Natural killer cell (primary cell): ENCODE results near the gene LRG1. TPM values are rescaled to one million over a fixed set of nuclear protein-coding genes. Genes with fewer than 3 reads are reported as not detected.

Experiments
- ATAC-seq, 3 donors: fragments of 150-1000 bp in 2 of 3; fragments of 200-7000 bp in 1 of 3; cut with Tn5 transposase; 1 replicate in 1 of 3; 2 replicates in 2 of 3; pipeline ENCODE4 v1.10.0; 2021; ENCODE audit warnings: mild to moderate bottlenecking in 2 of 3, moderate library complexity in 2 of 3
- DNase-seq, 2 donors: peaks; one replicate each; pipeline versions ENCODE4 v3.0.0 to v3.0.0-alpha.2; 2013 to 2021; ENCODE audit warnings: mixed read lengths in 1 of 2
- H3K27ac ChIP-seq: one replicate; pipeline ENCODE4 v1.5.1; 2013; ENCODE audit warnings: mild to moderate bottlenecking, low read length
- H3K27me3 ChIP-seq: one replicate; pipeline ENCODE4 v1.6.1; 2013; ENCODE audit warnings: low read length; ENCODE audit not compliant: control insufficient read depth, insufficient read depth
- H3K36me3 ChIP-seq: one replicate; pipeline ENCODE4 v1.6.1; 2013; ENCODE audit warnings: low read length; ENCODE audit not compliant: control insufficient read depth, insufficient read depth
- H3K4me1 ChIP-seq: one replicate; pipeline ENCODE4 v1.6.1; 2013; ENCODE audit warnings: low read length; ENCODE audit not compliant: control insufficient read depth, insufficient read depth
- H3K4me3 ChIP-seq: one replicate; pipeline ENCODE4 v1.5.1; 2013; ENCODE audit warnings: low read length
- H3K9me3 ChIP-seq: one replicate; pipeline ENCODE4 v1.6.1; 2013; ENCODE audit warnings: low read length; ENCODE audit not compliant: control insufficient read depth, insufficient read depth
- H3K27ac Mint-ChIP-seq, 2 donors: one replicate each; pipeline ENCODE4 v1.8.0; 2022; ENCODE audit warnings: mild to moderate bottlenecking in 2 of 2, mixed read lengths in 2 of 2, moderate library complexity in 1 of 2
- H3K27me3 Mint-ChIP-seq, 2 donors: one replicate each; pipeline ENCODE4 v1.8.0; 2022; ENCODE audit warnings: low read depth in 2 of 2, mixed read lengths in 2 of 2
- H3K36me3 Mint-ChIP-seq: one replicate; pipeline ENCODE4 v1.8.0; 2022; ENCODE audit warnings: mixed read lengths
- H3K4me1 Mint-ChIP-seq, 2 donors: one replicate each; pipeline ENCODE4 v1.8.0; 2022; ENCODE audit warnings: mixed read lengths in 2 of 2
- H3K4me3 Mint-ChIP-seq: one replicate; pipeline ENCODE4 v1.8.0; 2022; ENCODE audit warnings: mild to moderate bottlenecking, moderate library complexity, mixed read lengths
- H3K9me3 Mint-ChIP-seq, 2 donors: one replicate each; pipeline ENCODE4 v1.8.0; 2022; ENCODE audit warnings: mixed read lengths in 2 of 2
- CTCF ChIP-seq: fragments of 200-600 bp; IDR thresholded peaks from one replicate; pipeline ENCODE4 v1.8.0; 2022; ENCODE audit warnings: antibody characterized with exemption
- WGBS: methylation state at CpG from one replicate; pipeline ENCODE4 v1.1.7; 2013; ENCODE audit warnings: missing lambda C conversion rate; ENCODE audit not compliant: insufficient coverage; 5-methylcytosine and 5-hydroxymethylcytosine counted together
- intact Hi-C: fragments of 100-400 bp; cut with micrococcal nuclease; formaldehyde crosslinking; loops from one replicate; pipeline ENCODE4 v1.14.2; 2022
- total RNA-seq, 4 donors: library from RNA; stranded (reverse); fragments of 120-200 nt in 1 of 4; gene quantifications; one replicate each; pipeline versions ENCODE4 v1.2.3 to v1.2.4, GENCODE V29; 2013 to 2022

The LRG1 gene
- total RNA-seq, 3 donors from 2014 or later (not counting 1 experiment from before 2014, with no cell fraction given) = 1.8 TPM; not detected in 2

DNA sequence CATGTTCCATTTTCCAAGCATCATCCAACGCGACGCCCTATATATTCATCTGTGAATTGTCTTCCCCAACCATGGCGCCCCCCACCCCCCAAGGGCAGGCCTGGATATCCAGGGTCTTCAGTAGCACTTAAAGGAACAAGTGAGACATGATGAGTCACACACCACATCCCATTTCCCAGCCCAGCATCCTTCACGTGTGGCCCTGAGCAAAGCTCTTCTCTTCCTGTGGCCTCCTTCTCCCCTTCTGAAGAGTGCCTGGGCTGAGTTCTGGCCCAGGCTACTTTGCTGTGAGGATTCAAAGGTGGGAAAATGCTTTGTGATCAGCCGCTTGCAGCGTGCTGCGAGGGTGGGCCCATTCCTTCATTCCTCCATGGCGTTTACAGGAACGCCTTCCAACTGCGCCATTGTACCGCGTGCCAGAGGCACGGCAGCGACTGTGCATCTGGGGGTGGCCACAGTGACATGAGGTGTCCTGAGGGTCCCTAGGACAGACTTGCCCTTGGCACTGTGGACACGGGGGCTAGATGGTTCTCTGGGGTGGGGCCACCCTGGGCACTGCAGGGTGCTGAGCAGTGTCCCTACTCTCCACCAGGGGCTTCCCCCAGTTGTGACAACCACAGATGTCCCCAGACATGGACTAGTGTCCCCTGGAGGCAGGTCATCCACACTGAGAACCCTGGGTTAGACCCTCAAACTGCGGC is 33.2 kb downstream of the LRG1 start:
- Histone ChIP-seq H3K36me3 (peaks cover 2% of the 10 kb centered on the region), H3K4me1 (no peaks in the 10 kb centered on the region), H3K27ac (no peak overlapping the region), H3K27me3 (no peaks in the 10 kb centered on the region), H3K4me3 (no peak overlapping the region), H3K9me3 (no peaks in the 10 kb centered on the region)
- no peak for TF ChIP-seq CTCF
- no peak for DNase-seq
- ATAC-seq = no peak
- intact Hi-C loops = no loop called here
- 90% methylated on average over 17 of the region's 17 CpGs for WGBS
- no peaks in the 10 kb centered on the region for H3K9me3 Mint-ChIP-seq
- peaks cover 6 to 12% of the 10 kb centered on the region in 2 donors for H3K4me1 Mint-ChIP-seq
- H3K27me3 Mint-ChIP-seq = no peaks in the 10 kb centered on the region
- H3K4me3 Mint-ChIP-seq = no peak overlapping the region
- no peaks in the 10 kb centered on the region for H3K36me3 Mint-ChIP-seq
- H3K27ac Mint-ChIP-seq = peak overlapping the region in 1 of 2 donors; percentile 50

- Mint-ChIP-seq H3K36me3 (no peaks in the 10 kb centered on the region), H3K27ac (peak overlapping the region in 1 of 2 donors; percentile 50)
Observed at GRCh38 chr19:4505570-4506448, 34.0 kb downstream of the LRG1 start.

GRCh38 chr19:4504891-4505569 is 34.8 kb downstream of the LRG1 start:
- Histone ChIP-seq H3K4me1 (no peaks in the 10 kb centered on the region), H3K4me3 (no peak overlapping the region), H3K27me3 (no peaks in the 10 kb centered on the region), H3K36me3 (peaks cover 2% of the 10 kb centered on the region), H3K27ac (no peak overlapping the region), H3K9me3 (no peaks in the 10 kb centered on the region)
- no peaks in the 10 kb centered on the region for H3K9me3 Mint-ChIP-seq
- 82% methylated on average over 14 of the region's 15 CpGs for WGBS
- no peaks in the 10 kb centered on the region for H3K27me3 Mint-ChIP-seq
- no peak overlapping the region for H3K4me3 Mint-ChIP-seq
- no peak for TF ChIP-seq CTCF
- H3K36me3 Mint-ChIP-seq = no peaks in the 10 kb centered on the region
- DNase-seq (no peak), ATAC-seq (no peak)
- H3K27ac Mint-ChIP-seq = no peak overlapping the region
- intact Hi-C loops = no loop called here
- peaks cover 6 to 12% of the 10 kb centered on the region in 2 donors for H3K4me1 Mint-ChIP-seq

More at GRCh38 chr19:4505570-4506448, 34.0 kb downstream of the LRG1 start:
- Mint-ChIP-seq H3K4me3 (no peak overlapping the region), H3K27me3 (no peaks in the 10 kb centered on the region), H3K4me1 (peaks cover 6 to 12% of the 10 kb centered on the region in 2 donors), H3K9me3 (no peaks in the 10 kb centered on the region)
- Histone ChIP-seq H3K9me3 (no peaks in the 10 kb centered on the region), H3K36me3 (peaks cover 2% of the 10 kb centered on the region), H3K4me1 (no peaks in the 10 kb centered on the region), H3K4me3 (no peak overlapping the region), H3K27me3 (no peaks in the 10 kb centered on the region), H3K27ac (no peak overlapping the region)
- DNase-seq (no peak), ATAC-seq (no peak)
- intact Hi-C loops = no loop called here
- TF ChIP-seq CTCF = no peak
- WGBS = 97% methylated on average over 34 of the region's 34 CpGs
